HepG2 (cell line): ENCODE results near the gene RPS25. TPM values are rescaled to one million over a fixed set of nuclear protein-coding genes. Genes with fewer than 3 reads are reported as not detected.

Experiments
- ETV6 ChIP-seq: sonication (generic); formaldehyde crosslinking; conservative IDR thresholded peaks from 2 replicates; pipeline ENCODE4 v1.4.0; 2020; ENCODE audit warnings: missing genetic modification reagents
- GFI1 ChIP-seq: sonication (generic); formaldehyde crosslinking; IDR thresholded peaks from 2 replicates; pipeline ENCODE4 v1.5.0; 2020; ENCODE audit warnings: missing genetic modification reagents, mild to moderate bottlenecking, borderline replicate concordance
- HES4 ChIP-seq: sonication (generic); formaldehyde crosslinking; IDR thresholded peaks from 2 replicates; pipeline ENCODE4 v1.9.0; 2021; ENCODE audit warnings: mild to moderate bottlenecking, missing genetic modification reagents, borderline replicate concordance
- NFAT5 ChIP-seq: sonication (generic); formaldehyde crosslinking; IDR thresholded peaks from 2 replicates; pipeline ENCODE4 v1.4.0; 2020; ENCODE audit warnings: missing genetic modification reagents
- NFE2 ChIP-seq: sonication (generic); formaldehyde crosslinking; IDR thresholded peaks from 2 replicates; pipeline ENCODE4 v1.4.0; 2020; ENCODE audit warnings: missing genetic modification reagents
- TMF1 ChIP-seq: sonication (generic); formaldehyde crosslinking; IDR thresholded peaks from 2 replicates; pipeline ENCODE4 v1.8.1; 2022; ENCODE audit warnings: low read depth, missing genetic modification reagents
- ZMYM3 ChIP-seq: sonication (generic); formaldehyde crosslinking; IDR thresholded peaks from 2 replicates; pipeline ENCODE4 v1.5.1; 2020; ENCODE audit warnings: mild to moderate bottlenecking, missing genetic modification reagents
- ZNF121 ChIP-seq: sonication (generic); formaldehyde crosslinking; IDR thresholded peaks from 2 replicates; pipeline ENCODE4 v1.5.0; 2020; ENCODE audit warnings: mild to moderate bottlenecking, missing genetic modification reagents
- ZNF713 ChIP-seq: sonication (generic); formaldehyde crosslinking; IDR thresholded peaks from 2 replicates; pipeline ENCODE4 v1.4.0; 2020; ENCODE audit warnings: mild to moderate bottlenecking, missing genetic modification reagents
- polyA plus RNA-seq, 8 experiments: library from polyadenylated mRNA; depleted of rRNA in 3 of 8; stranded (reverse) in 7 of 8; unstranded in 1 of 8; fragments of >200 nt; fragmentation: Illumina TruSeq in 4 of 8; extraction: Trizol in 4 of 8; gene quantifications; 2 replicates each; pipeline versions ENCODE4 v1.2.1 to v1.2.3, GENCODE V29; 2011 to 2016; ENCODE audit warnings: low read depth in 4 of 8, missing spikeins in 1 of 8, mixed read lengths in 1 of 8; ENCODE audit not compliant: insufficient read depth in 1 of 8
- total RNA-seq, 5 experiments: library from RNA; depleted of rRNA; stranded (reverse); fragments of >200 nt; fragmentation: Illumina TruSeq; extraction: Trizol; gene quantifications; 2 replicates each; pipeline ENCODE4 v1.2.3, GENCODE V29; 2016; ENCODE audit warnings: low read depth in 1 of 5
- TF ChIP-seq, protein P1 (sequence below): fragments of 450-650 bp; IDR thresholded peaks from 2 replicates; pipeline ENCODE4 v1.6.1; 2017; ENCODE audit warnings: mild to moderate bottlenecking
- TF ChIP-seq, protein P2 (sequence below), 2 experiments: sonication (generic) in 1 of 2; formaldehyde crosslinking in 1 of 2; IDR thresholded peaks; 2 replicates each; pipeline versions ENCODE4 v1.4.0 to v1.6.1; 2016 to 2020; ENCODE audit warnings: borderline replicate concordance in 1 of 2, low read depth in 1 of 2, mild to moderate bottlenecking in 1 of 2, missing genetic modification reagents in 1 of 2
- TF ChIP-seq, protein P3 (sequence below): sonication (generic); formaldehyde crosslinking; IDR thresholded peaks from 2 replicates; pipeline ENCODE4 v1.5.1; 2020; ENCODE audit warnings: missing genetic modification reagents, mild to moderate bottlenecking, borderline replicate concordance

The RPS25 gene
- total and polyA plus RNA-seq, 2 of the 13 experiments (the other 11 are each of a cell fraction or from before 2014, with no cell fraction given) = 839 to 1,415 TPM

GRCh38 chr11:119018074-119018938 lies at the start of gene RPS25, which contains the start of gene TRAPPC4 (continued):
- TF ChIP-seq, protein P1, sequence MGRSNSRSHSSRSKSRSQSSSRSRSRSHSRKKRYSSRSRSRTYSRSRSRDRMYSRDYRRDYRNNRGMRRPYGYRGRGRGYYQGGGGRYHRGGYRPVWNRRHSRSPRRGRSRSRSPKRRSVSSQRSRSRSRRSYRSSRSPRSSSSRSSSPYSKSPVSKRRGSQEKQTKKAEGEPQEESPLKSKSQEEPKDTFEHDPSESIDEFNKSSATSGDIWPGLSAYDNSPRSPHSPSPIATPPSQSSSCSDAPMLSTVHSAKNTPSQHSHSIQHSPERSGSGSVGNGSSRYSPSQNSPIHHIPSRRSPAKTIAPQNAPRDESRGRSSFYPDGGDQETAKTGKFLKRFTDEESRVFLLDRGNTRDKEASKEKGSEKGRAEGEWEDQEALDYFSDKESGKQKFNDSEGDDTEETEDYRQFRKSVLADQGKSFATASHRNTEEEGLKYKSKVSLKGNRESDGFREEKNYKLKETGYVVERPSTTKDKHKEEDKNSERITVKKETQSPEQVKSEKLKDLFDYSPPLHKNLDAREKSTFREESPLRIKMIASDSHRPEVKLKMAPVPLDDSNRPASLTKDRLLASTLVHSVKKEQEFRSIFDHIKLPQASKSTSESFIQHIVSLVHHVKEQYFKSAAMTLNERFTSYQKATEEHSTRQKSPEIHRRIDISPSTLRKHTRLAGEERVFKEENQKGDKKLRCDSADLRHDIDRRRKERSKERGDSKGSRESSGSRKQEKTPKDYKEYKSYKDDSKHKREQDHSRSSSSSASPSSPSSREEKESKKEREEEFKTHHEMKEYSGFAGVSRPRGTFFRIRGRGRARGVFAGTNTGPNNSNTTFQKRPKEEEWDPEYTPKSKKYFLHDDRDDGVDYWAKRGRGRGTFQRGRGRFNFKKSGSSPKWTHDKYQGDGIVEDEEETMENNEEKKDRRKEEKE = no peak
- peak; percentile 84; the same call in 1 of the 2 replicates for TF ChIP-seq ETV6 (CRISPR knock-in tag)
- TF ChIP-seq NFE2 = no peak
- TF ChIP-seq NFAT5 = peak; percentile 54; the same call in 1 of the 2 replicates
- peak; percentile 39; the same call in 1 of the 2 replicates for TF ChIP-seq ZNF121 (CRISPR knock-in tag)
- TF ChIP-seq ZMYM3 (CRISPR knock-in tag) = 0 out of 2 replicates have a peak, but pooled peaks have one; percentile 10
- TF ChIP-seq, protein P2, sequence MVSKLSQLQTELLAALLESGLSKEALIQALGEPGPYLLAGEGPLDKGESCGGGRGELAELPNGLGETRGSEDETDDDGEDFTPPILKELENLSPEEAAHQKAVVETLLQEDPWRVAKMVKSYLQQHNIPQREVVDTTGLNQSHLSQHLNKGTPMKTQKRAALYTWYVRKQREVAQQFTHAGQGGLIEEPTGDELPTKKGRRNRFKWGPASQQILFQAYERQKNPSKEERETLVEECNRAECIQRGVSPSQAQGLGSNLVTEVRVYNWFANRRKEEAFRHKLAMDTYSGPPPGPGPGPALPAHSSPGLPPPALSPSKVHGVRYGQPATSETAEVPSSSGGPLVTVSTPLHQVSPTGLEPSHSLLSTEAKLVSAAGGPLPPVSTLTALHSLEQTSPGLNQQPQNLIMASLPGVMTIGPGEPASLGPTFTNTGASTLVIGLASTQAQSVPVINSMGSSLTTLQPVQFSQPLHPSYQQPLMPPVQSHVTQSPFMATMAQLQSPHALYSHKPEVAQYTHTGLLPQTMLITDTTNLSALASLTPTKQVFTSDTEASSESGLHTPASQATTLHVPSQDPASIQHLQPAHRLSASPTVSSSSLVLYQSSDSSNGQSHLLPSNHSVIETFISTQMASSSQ (IDR thresholded peaks at IDR 0.05; ENCODE audit: low read depth) = no peak; the same call in 1 of the 2 replicates
- TF ChIP-seq, protein P2 (CRISPR knock-in tag; IDR thresholded peaks at IDR 0.05; ENCODE audit: borderline replicate concordance) = peak; percentile 68; the same call in 1 of the 2 replicates
- TF ChIP-seq, protein P3, sequence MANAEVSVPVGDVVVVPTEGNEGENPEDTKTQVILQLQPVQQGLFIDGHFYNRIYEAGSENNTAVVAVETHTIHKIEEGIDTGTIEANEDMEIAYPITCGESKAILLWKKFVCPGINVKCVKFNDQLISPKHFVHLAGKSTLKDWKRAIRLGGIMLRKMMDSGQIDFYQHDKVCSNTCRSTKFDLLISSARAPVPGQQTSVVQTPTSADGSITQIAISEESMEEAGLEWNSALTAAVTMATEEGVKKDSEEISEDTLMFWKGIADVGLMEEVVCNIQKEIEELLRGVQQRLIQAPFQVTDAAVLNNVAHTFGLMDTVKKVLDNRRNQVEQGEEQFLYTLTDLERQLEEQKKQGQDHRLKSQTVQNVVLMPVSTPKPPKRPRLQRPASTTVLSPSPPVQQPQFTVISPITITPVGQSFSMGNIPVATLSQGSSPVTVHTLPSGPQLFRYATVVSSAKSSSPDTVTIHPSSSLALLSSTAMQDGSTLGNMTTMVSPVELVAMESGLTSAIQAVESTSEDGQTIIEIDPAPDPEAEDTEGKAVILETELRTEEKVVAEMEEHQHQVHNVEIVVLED (CRISPR knock-in tag) = peak; percentile 79
- TF ChIP-seq ZNF713 (CRISPR knock-in tag) = no peak
- no peak for TF ChIP-seq TMF1
- no peak; the same call in 1 of the 2 replicates for TF ChIP-seq GFI1 (CRISPR knock-in tag)
- TF ChIP-seq HES4 (CRISPR knock-in tag) = no peak
